ENCODE measurements around the gene GALM.

GRCh38 chr2:38635139-38635538 is 30.8 kb upstream of the GALM start:
- TF ChIP-seq, protein P1, sequence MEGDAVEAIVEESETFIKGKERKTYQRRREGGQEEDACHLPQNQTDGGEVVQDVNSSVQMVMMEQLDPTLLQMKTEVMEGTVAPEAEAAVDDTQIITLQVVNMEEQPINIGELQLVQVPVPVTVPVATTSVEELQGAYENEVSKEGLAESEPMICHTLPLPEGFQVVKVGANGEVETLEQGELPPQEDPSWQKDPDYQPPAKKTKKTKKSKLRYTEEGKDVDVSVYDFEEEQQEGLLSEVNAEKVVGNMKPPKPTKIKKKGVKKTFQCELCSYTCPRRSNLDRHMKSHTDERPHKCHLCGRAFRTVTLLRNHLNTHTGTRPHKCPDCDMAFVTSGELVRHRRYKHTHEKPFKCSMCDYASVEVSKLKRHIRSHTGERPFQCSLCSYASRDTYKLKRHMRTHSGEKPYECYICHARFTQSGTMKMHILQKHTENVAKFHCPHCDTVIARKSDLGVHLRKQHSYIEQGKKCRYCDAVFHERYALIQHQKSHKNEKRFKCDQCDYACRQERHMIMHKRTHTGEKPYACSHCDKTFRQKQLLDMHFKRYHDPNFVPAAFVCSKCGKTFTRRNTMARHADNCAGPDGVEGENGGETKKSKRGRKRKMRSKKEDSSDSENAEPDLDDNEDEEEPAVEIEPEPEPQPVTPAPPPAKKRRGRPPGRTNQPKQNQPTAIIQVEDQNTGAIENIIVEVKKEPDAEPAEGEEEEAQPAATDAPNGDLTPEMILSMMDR (tag by site-specific recombination; IDR thresholded peaks at IDR 0.05): no peak
- TF ChIP-seq ATF2 (tag by site-specific recombination; IDR thresholded peaks at IDR 0.05; ENCODE audit: low read depth): no peak
- no peak for TF ChIP-seq PRDM1 (tag by site-specific recombination; IDR thresholded peaks at IDR 0.05)
- TF ChIP-seq, protein P2, sequence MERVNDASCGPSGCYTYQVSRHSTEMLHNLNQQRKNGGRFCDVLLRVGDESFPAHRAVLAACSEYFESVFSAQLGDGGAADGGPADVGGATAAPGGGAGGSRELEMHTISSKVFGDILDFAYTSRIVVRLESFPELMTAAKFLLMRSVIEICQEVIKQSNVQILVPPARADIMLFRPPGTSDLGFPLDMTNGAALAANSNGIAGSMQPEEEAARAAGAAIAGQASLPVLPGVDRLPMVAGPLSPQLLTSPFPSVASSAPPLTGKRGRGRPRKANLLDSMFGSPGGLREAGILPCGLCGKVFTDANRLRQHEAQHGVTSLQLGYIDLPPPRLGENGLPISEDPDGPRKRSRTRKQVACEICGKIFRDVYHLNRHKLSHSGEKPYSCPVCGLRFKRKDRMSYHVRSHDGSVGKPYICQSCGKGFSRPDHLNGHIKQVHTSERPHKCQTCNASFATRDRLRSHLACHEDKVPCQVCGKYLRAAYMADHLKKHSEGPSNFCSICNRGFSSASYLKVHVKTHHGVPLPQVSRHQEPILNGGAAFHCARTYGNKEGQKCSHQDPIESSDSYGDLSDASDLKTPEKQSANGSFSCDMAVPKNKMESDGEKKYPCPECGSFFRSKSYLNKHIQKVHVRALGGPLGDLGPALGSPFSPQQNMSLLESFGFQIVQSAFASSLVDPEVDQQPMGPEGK (tag by site-specific recombination; IDR thresholded peaks at IDR 0.05): no peak
- no peak for TF ChIP-seq ZNF362 (tag by site-specific recombination; IDR thresholded peaks at IDR 0.05)
- TF ChIP-seq ZBTB1 (tag by site-specific recombination; IDR thresholded peaks at IDR 0.05): no peak
- no peak for TF ChIP-seq ZFP3 (tag by site-specific recombination; IDR thresholded peaks at IDR 0.05; ENCODE audit: low read depth)
- no peak for TF ChIP-seq ZBTB26 (tag by site-specific recombination; optimal IDR thresholded peaks at IDR 0.05)
- no peak for TF ChIP-seq ZBTB49 (tag by site-specific recombination; IDR thresholded peaks at IDR 0.05; ENCODE audit: low read depth)
- TF ChIP-seq ZNF175 (tag by site-specific recombination; IDR thresholded peaks at IDR 0.05): no peak
- TF ChIP-seq SP3 (tag by site-specific recombination; IDR thresholded peaks at IDR 0.05): no peak
- no peak for TF ChIP-seq ZNF610 (tag by site-specific recombination; IDR thresholded peaks at IDR 0.05; ENCODE audit: borderline replicate concordance)
